Measurements from ENCODE around the gene RHO. TPM values are rescaled to one million over a fixed set of nuclear protein-coding genes. Genes with fewer than 3 reads are reported as not detected.
"Not testable (repeated sequence)": the region's sequence is repeated elsewhere in the genome, so short reads cannot be mapped to it uniquely, and the experiment has no call there.

The RHO gene
- total RNA-seq, 1 donor from 2014 or later, result not detected

GRCh38 chr3:129542747-129543146 lies 14.3 kb downstream of the RHO start:
- DNase-seq (ENCODE audit: low read depth in 2 of 2), result no peak

- no peak for DNase-seq (ENCODE audit: low read depth in 2 of 2)
These were observed 14.8 kb downstream of the RHO start, which contains the start of gene H1-8 for GRCh38 chr3:129543156-129543790. Gene H1-8, plus strand, starts transcription at chr3:129543175. Its CDS starts 44 bp downstream, at chr3:129543219.

- no peak for DNase-seq (ENCODE audit: low read depth in 2 of 2)
These were observed 15.6 kb downstream of the RHO start for GRCh38 chr3:129543999-129544398.

GRCh38 chr3:129545951-129546350 lies 17.5 kb downstream of the RHO start:
- DNase-seq (ENCODE audit: low read depth in 2 of 2), result not testable (repeated sequence)

GRCh38 chr3:129547241-129547640 lies 18.8 kb downstream of the RHO start:
- no peak for DNase-seq (ENCODE audit: low read depth in 2 of 2)

GRCh38 chr3:129548104-129548965 lies 19.9 kb downstream of the RHO start:
- no peak for DNase-seq (ENCODE audit: low read depth in 2 of 2)

GRCh38 chr3:129549006-129549800 lies 20.8 kb downstream of the RHO start:
- DNase-seq (ENCODE audit: low read depth in 2 of 2), result peak in 1 of 2 donors; percentile 20

- no peak for DNase-seq (ENCODE audit: low read depth in 2 of 2)
These were observed 21.4 kb downstream of the RHO start for GRCh38 chr3:129549805-129550204.

- DNase-seq (ENCODE audit: low read depth in 2 of 2), result peak in 1 of 2 donors; percentile 25
These were observed 24.0 kb downstream of the RHO start for GRCh38 chr3:129552287-129553050.

- DNase-seq (ENCODE audit: low read depth in 2 of 2), result no peak
These were observed 24.7 kb downstream of the RHO start for GRCh38 chr3:129553171-129553570.

- no peak for DNase-seq (ENCODE audit: low read depth in 2 of 2)
These were observed 25.3 kb downstream of the RHO start for GRCh38 chr3:129553719-129554118.

- DNase-seq (ENCODE audit: low read depth in 2 of 2), result no peak
These were observed 26.1 kb downstream of the RHO start for GRCh38 chr3:129554356-129555152.

- no peak for DNase-seq (ENCODE audit: low read depth in 2 of 2)
These were observed 26.7 kb downstream of the RHO start for GRCh38 chr3:129555153-129555550.

- DNase-seq (ENCODE audit: low read depth in 2 of 2), result no peak
These were observed 27.3 kb downstream of the RHO start for GRCh38 chr3:129555616-129556357.

- no peak for DNase-seq (ENCODE audit: low read depth in 2 of 2)
These were observed 27.9 kb downstream of the RHO start for GRCh38 chr3:129556358-129556695.

GRCh38 chr3:129556890-129557547 lies 28.6 kb downstream of the RHO start:
- DNase-seq (ENCODE audit: low read depth in 2 of 2), result no peak

- no peak for DNase-seq (ENCODE audit: low read depth in 2 of 2)
These were observed 29.1 kb downstream of the RHO start for GRCh38 chr3:129557548-129557894.

- DNase-seq (ENCODE audit: low read depth in 2 of 2), result no peak
These were observed 29.8 kb downstream of the RHO start for GRCh38 chr3:129558081-129558771.
